Mucosa of descending colon (tissue), 3 donors: ENCODE measurements around the gene RCAN1. TPM values are rescaled to one million over a fixed set of nuclear protein-coding genes. Genes with fewer than 3 reads are reported as not detected.

Source experiments
- ATAC-seq: fragments of 200-7000 bp; cut with Tn5 transposase; one replicate; pipeline ENCODE4 v1.9.1; 2020; ENCODE audit warnings: mild to moderate bottlenecking, moderate library complexity
- DNase-seq, 3 donors: peaks; one replicate each; pipeline ENCODE4 v3.0.0-alpha.2; 2020
- H3K36me3 ChIP-seq: fragments of 200-600 bp; one replicate; pipeline ENCODE4 v1.8.0; 2021; ENCODE audit warnings: low read depth, mild to moderate bottlenecking
- H3K4me1 ChIP-seq: fragments of 200-600 bp; one replicate; pipeline ENCODE4 v1.8.0; 2021; ENCODE audit warnings: low read depth, mild to moderate bottlenecking
- H3K4me3 ChIP-seq: fragments of 200-600 bp; one replicate; pipeline ENCODE4 v1.8.0; 2021; ENCODE audit warnings: mild to moderate bottlenecking
- H3K9me3 ChIP-seq: fragments of 200-600 bp; one replicate; pipeline ENCODE4 v1.8.0; 2021; ENCODE audit warnings: mild to moderate bottlenecking
- CTCF ChIP-seq: fragments of 200-600 bp; IDR thresholded peaks from one replicate; pipeline ENCODE4 v1.8.0; 2022; ENCODE audit warnings: antibody characterized with exemption, mild to moderate bottlenecking
- intact Hi-C, 2 donors: fragments of 100-400 bp; cut with DNase I in 1 of 2; cut with micrococcal nuclease in 1 of 2; formaldehyde crosslinking; loops; one replicate each; pipeline versions ENCODE4 v1.11.0 to v1.11.1; 2022; cut with DNase I, micrococcal nuclease
- total RNA-seq, 3 donors: library from RNA; stranded (reverse); fragmentation: NEBNext Ultra II Directional in 2 of 3; extraction: Animal tissue kit (Norgen Biotek cat#: 25700) in 2 of 3; gene quantifications; one replicate each; pipeline versions ENCODE4 v1.2.1 to v1.2.4, GENCODE V29; 2021 to 2023
- donor health status: DM: no; HTN: no; CAD: no; lungs with moderate emphysema.
- donor health status: DM: no; HTN: no; CAD: no.
- donor health status: DM: no; HTN: yes; CAD: no.

RCAN1 gene
- total RNA-seq, 3 donors from 2014 or later: 44.4 to 55.2 (median 50.7) TPM

DNA sequence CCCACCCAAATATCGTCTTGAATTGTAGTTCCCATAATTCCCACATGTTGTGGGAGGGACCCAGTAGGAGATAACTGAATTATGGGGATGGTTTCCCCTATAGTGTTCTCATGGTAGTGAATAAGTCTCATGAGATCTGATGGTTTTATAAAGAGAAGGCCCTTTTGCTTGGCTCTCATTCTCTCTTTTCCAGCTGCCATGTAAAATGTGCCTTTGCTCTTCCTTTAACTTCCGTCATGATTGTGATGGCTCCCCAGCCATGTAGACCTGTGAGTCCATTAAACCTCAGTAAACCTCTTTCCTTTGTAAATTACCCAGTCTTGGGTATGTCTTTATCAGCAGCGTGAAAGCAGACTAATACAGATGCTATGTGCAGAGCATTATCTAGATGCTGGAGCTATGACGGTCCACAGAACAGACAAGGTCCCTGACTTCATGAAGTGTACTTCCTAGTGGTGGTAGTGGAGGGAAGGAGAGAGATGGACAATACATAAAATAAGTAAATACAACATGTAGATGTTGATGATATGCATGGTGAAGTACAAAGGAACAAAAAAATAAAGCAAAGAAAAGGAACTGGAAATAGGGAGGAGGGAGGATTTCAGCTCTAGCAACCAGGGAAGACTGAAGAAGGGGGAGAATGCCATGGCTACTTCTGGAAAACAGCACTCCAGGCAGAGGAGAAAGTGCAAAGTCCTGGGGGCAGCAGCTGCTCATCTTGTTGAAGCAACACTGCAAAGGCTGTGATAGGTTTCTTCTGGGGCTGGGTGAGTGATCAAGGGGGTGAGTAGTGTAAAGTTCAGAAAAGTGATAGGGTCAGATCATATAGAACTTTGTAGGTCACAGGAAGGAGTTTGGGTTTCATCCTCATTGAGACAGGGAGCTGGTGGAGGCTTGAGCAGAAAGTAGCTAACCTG, 6.8 kb upstream of the RCAN1 start:
- DNase-seq (no peak), ATAC-seq (no peak)
- Histone ChIP-seq H3K4me1 (no peaks in the 10 kb centered on the region), H3K4me3 (no peak overlapping the region), H3K36me3 (no peaks in the 10 kb centered on the region), H3K9me3 (no peaks in the 10 kb centered on the region)
- no peak for TF ChIP-seq CTCF
- intact Hi-C loops: no loop called here

GRCh38 chr21:34619841-34620665, 5.1 kb upstream of the RCAN1 start:
- no peak for DNase-seq
- Histone ChIP-seq H3K4me3 (no peak overlapping the region), H3K36me3 (no peaks in the 10 kb centered on the region), H3K9me3 (no peaks in the 10 kb centered on the region), H3K4me1 (peaks cover 4% of the 10 kb centered on the region)
- ATAC-seq: no peak
- intact Hi-C loops: no loop called here
- no peak for TF ChIP-seq CTCF

DNA sequence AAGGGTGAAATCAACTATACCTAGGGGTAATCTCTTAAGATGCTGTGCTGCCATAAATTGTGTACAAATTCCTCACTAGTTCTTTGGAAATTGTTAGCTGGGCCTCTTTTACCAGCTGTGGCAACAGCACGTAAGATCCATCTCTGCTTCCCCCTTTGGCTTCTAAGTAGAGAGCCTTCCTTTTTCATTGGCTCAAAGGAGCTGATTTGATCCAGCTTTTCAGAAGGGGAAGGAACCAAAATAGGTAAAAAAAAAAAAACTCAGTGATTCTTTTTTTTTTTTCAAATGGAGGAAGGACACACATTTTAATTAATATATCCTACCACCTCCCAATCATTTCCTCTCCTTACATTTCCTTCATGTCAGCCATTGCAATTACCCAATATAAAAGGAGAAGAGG, 4.0 kb upstream of the RCAN1 start:
- Histone ChIP-seq H3K4me3 (no peak overlapping the region), H3K9me3 (no peaks in the 10 kb centered on the region), H3K4me1 (peaks cover 4% of the 10 kb centered on the region), H3K36me3 (no peaks in the 10 kb centered on the region)
- intact Hi-C loops: no loop called here
- ATAC-seq (no peak), DNase-seq (no peak)
- TF ChIP-seq CTCF: no peak

DNA sequence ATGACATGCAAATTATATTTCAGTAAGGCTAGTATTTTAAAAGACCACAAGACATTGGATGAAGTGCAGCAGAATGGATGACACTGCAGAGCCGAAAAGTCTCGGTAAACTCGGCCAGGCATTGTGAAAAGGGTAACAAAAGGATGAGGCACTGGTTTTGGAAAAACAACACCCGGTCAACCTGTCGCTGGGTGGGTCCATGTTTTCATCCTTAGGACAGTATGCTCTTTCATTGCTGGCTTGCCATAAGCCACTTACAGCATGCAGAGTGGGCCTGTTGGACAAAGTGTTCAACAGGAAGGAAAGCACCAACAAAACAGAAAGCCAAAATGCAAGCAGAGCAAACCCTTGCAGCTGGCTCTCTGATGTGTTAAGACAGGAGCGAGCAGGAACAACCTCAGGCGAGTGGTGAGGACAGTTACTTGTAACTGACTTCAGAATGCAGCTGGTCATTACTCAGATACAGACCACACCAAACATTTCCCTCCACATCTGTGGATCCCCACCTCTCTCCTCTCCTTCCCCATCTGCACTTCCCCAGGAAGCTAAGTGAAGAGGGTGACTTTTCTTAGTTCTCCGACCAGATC, 2.9 kb upstream of the RCAN1 start:
- H3K9me3 ChIP-seq: no peaks in the 10 kb centered on the region
- DNase-seq (no peak), ATAC-seq (no peak)
- H3K4me1 ChIP-seq: peaks cover 7% of the 10 kb centered on the region
- H3K36me3 ChIP-seq: no peaks in the 10 kb centered on the region
- TF ChIP-seq CTCF: no peak
- intact Hi-C loops: no loop called here
- no peak overlapping the region for H3K4me3 ChIP-seq

GRCh38 chr21:34615487-34615814, 538 bp upstream of the RCAN1 start:
- Histone ChIP-seq H3K9me3 (no peaks in the 10 kb centered on the region), H3K36me3 (no peaks in the 10 kb centered on the region), H3K4me3 (peak overlapping the region; percentile 77), H3K4me1 (peaks cover 7% of the 10 kb centered on the region)
- ATAC-seq (peak; percentile 19), DNase-seq (no peak)
- no peak for TF ChIP-seq CTCF
- intact Hi-C loops: no loop called here
